Caco-2 (cell line): Measurements from ENCODE around the gene TALDO1. TPM values are rescaled to one million over a fixed set of nuclear protein-coding genes. Genes with fewer than 3 reads are reported as not detected.

Experiments
- BruUV-seq: library from RNA; stranded (reverse); fragments of 400-500 nt; replicated peaks from 2 replicates; lab custom pipeline; 2021; lab: Mats Ljungman, UMichigan
- CTCF ChIA-PET: fragments of 300-600 bp; sonication (Branson Sonifier 250); formaldehyde crosslinking; loops from one replicate; lab custom pipeline; 2022; ENCODE audit warnings: antibody characterized with exemption; lab: Charles Lee
- POLR2A ChIA-PET: fragments of 300-600 bp; sonication (Branson Sonifier 250); formaldehyde crosslinking; loops from one replicate; lab custom pipeline; 2022; ENCODE audit warnings: antibody characterized with exemption; lab: Charles Lee
- DNase-seq, 2 experiments: peaks; one replicate each; pipeline versions ENCODE4 v3.0.0 to v3.0.0-alpha.2; 2020 to 2022
- H3K27me3 ChIP-seq: replicated peaks from 2 replicates; pipeline ENCODE4 v1.6.0; 2011; ENCODE audit warnings: low read length; ENCODE audit not compliant: control insufficient read depth, insufficient read depth
- H3K36me3 ChIP-seq: 2 replicates; pipeline ENCODE4 v1.5.1; 2011; ENCODE audit warnings: low read length; ENCODE audit not compliant: control insufficient read depth, insufficient read depth
- H3K4me1 ChIP-seq: fragments of 250-450 bp; sonication (Bioruptor Pico); 2 replicates; pipeline ENCODE4 v1.5.1; 2020; ENCODE audit warnings: mild to moderate bottlenecking
- H3K4me3 ChIP-seq: 2 replicates; pipeline ENCODE4 v1.5.1; 2011; ENCODE audit warnings: low read depth, mild to moderate bottlenecking, control low read depth, low read length
- H3K9me3 ChIP-seq: fragments of 250-450 bp; sonication (Bioruptor Pico); 2 replicates; pipeline ENCODE4 v1.5.1; 2020; ENCODE audit warnings: mild to moderate bottlenecking, moderate library complexity
- H3K27ac Mint-ChIP-seq: one replicate; pipeline ENCODE4 v1.8.0; 2022; ENCODE audit warnings: mixed read lengths; ENCODE audit not compliant: unreplicated experiment
- H3K27me3 Mint-ChIP-seq: one replicate; pipeline ENCODE4 v1.8.0; 2022; ENCODE audit warnings: mixed read lengths; ENCODE audit not compliant: insufficient read depth, unreplicated experiment
- H3K36me3 Mint-ChIP-seq: one replicate; pipeline ENCODE4 v1.8.0; 2022; ENCODE audit warnings: mild to moderate bottlenecking, mixed read lengths; ENCODE audit not compliant: insufficient read depth, unreplicated experiment
- H3K4me1 Mint-ChIP-seq: one replicate; pipeline ENCODE4 v1.8.0; 2022; ENCODE audit warnings: low read depth, mixed read lengths; ENCODE audit not compliant: unreplicated experiment
- H3K4me3 Mint-ChIP-seq: one replicate; pipeline ENCODE4 v1.8.0; 2022; ENCODE audit warnings: mild to moderate bottlenecking, moderate library complexity, mixed read lengths; ENCODE audit not compliant: unreplicated experiment
- H3K9me3 Mint-ChIP-seq: one replicate; pipeline ENCODE4 v1.8.0; 2022; ENCODE audit warnings: mixed read lengths; ENCODE audit not compliant: unreplicated experiment
- CTCF ChIP-seq, 2 experiments: fragments of 200-600 bp in 1 of 2; IDR thresholded peaks; 1 replicate in 1 of 2; 2 replicates in 1 of 2; pipeline versions ENCODE4 v1.5.1 to v1.8.0; 2011 to 2022; ENCODE audit warnings: antibody characterized with exemption in 1 of 2, control low read depth in 1 of 2, inconsistent platforms in 1 of 2, low read depth in 1 of 2, low read length in 1 of 2, mild to moderate bottlenecking in 1 of 2, moderate library complexity in 1 of 2; ENCODE audit not compliant: insufficient read depth in 1 of 2, severe bottlenecking in 1 of 2, unreplicated experiment in 1 of 2
- intact Hi-C: fragments of 100-400 bp; cut with micrococcal nuclease; formaldehyde crosslinking; loops from one replicate; pipeline ENCODE4 v1.10.0; 2022; ENCODE audit not compliant: unreplicated experiment
- total RNA-seq: library from RNA; stranded (reverse); gene quantifications from 2 replicates; pipeline ENCODE4 v1.2.3, GENCODE V29; 2022

Gene TALDO1
- total RNA-seq, 1 experiment from 2014 or later = 293 TPM

DNA sequence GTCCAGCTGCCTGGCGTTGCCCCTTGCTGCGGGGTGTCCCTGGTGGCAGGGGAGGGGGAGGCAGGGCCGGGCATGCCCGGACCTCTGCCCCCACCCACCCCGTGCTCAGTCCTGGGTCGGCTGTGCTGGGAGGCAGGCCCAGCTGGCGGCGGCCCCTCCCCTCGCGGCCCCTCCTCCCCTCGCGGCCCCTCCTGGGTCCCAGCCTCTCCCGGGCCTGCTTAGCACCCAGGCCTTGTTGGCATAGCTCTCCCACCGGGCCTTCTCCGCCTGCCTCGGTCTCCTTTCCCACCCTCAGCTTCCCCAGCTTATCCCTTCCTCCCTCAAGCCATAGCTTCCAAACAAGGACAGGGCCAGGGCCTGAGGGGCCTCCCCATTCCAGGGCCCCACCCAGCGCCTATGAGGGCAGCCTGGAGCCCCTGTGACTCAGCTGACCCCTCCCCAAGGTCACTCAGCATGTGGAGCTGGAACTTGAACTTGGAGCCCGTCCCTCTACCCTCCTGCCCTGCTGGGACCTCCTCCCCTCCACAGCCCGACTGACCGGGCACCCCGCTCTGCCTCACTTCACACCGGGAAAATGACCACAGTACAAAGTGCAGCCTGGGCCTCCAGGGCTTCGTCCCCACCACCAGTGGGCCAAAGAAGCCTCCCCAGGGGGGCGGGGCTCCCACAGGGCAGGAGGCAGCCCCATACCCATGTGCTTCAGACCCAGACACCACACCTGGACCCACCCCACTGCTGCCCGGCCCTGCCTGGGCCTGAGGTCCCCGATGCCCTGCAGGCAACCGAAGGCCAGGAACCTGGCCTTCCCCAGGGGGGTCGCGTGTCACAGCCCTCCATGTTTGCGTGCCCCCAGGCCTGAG is 40.1 kb upstream of the TALDO1 start:
- H3K4me1 Mint-ChIP-seq = peaks cover 13% of the 10 kb centered on the region
- Histone ChIP-seq H3K4me3 (peak overlapping the region; percentile 80), H3K27me3 (no peaks in the 10 kb centered on the region), H3K4me1 (peaks cover 56% of the 10 kb centered on the region), H3K36me3 (peaks cover under 1% of the 10 kb centered on the region), H3K9me3 (no peaks in the 10 kb centered on the region)
- peak; percentile 82 to 87 for DNase-seq
- H3K27me3 Mint-ChIP-seq = no peaks in the 10 kb centered on the region
- H3K9me3 Mint-ChIP-seq = no peaks in the 10 kb centered on the region
- H3K4me3 Mint-ChIP-seq = peak overlapping the region; percentile 86
- peak overlapping the region; percentile 90 for H3K27ac Mint-ChIP-seq
- peak in 1 of 2 experiments; percentile 63 for TF ChIP-seq CTCF (IDR thresholded peaks at IDR 0.05; ENCODE audit: insufficient read depth in 1 of 2, low read depth in 1 of 2, low read length in 1 of 2, severe bottlenecking in 1 of 2, unreplicated experiment in 1 of 2)
- ChIA-PET CTCF (interaction anchor here (0.6 to 1.2 kb wide), 11 partner anchors 12 to 1062 kb away, joined by 3 to 7 read pairs (median 4); partner anchors contain the start of genes TALDO1 and TMEM80), POLR2A (interaction anchor here (0.5 to 4.2 kb wide), 3 partner anchors 12 to 165 kb away, joined by 3 to 32 read pairs (median 3); partner anchors contain the start of genes DEAF1 and TMEM80)
- intact Hi-C loops = loop anchor here (1.0 kb wide), 1 partner anchor 16 kb away; no protein-coding TSS in a partner anchor
- BruUV-seq = no TSS peak
- H3K36me3 Mint-ChIP-seq = peaks cover 77% of the 10 kb centered on the region

GRCh38 chr11:707817-708420 is 39.3 kb upstream of the TALDO1 start:
- H3K4me3 ChIP-seq = peak overlapping the region; percentile 80
- Mint-ChIP-seq H3K27me3 (no peaks in the 10 kb centered on the region), H3K4me3 (peak overlapping the region; percentile 86), H3K36me3 (peaks cover 77% of the 10 kb centered on the region), H3K27ac (peak overlapping the region; percentile 90), H3K4me1 (peaks cover 13% of the 10 kb centered on the region), H3K9me3 (no peaks in the 10 kb centered on the region)
- H3K4me1 ChIP-seq = peaks cover 62% of the 10 kb centered on the region
- intact Hi-C loops = loop anchor here (1.0 kb wide), 1 partner anchor 15 kb away; no protein-coding TSS in a partner anchor
- CTCF ChIA-PET = interaction anchor here (0.6 to 1.0 kb wide), 2 partner anchors 33 to 68 kb away, joined by 5 read pairs; no protein-coding TSS in a partner anchor
- peak; percentile 87 to 91 for DNase-seq
- POLR2A ChIA-PET = interaction anchor here (4.2 kb wide), 1 partner anchor 13 kb away, joined by 32 read pairs; the partner anchor contains the start of genes DEAF1 and TMEM80
- TF ChIP-seq CTCF (IDR thresholded peaks at IDR 0.05; ENCODE audit: insufficient read depth in 1 of 2, low read depth in 1 of 2, low read length in 1 of 2, severe bottlenecking in 1 of 2, unreplicated experiment in 1 of 2) = no peak
- no TSS peak for BruUV-seq
- no peaks in the 10 kb centered on the region; the same call in none of the 2 replicates for H3K36me3 ChIP-seq
- H3K27me3 ChIP-seq = no peaks in the 10 kb centered on the region
- no peaks in the 10 kb centered on the region for H3K9me3 ChIP-seq

DNA sequence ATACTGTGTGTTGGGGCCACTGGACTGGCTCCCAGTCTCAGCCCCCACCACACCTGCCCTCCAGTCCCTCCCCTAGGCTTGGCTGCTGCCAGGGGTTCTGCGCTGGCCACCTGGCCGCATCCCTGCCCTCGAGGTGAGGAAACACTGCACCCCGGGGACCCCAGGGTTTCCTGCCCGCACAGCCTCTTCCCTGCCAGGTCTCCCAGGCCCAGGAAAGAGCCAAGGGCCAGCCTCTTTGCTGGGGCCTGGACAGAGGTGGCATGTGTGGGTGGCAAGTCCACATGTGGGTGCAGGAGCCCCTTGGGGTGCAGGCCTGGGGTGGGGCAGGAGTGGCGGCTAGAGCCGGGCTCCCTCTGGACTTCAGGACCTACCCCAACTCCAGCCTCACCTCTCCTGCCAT is 38.8 kb upstream of the TALDO1 start:
- Mint-ChIP-seq H3K36me3 (peaks cover 77% of the 10 kb centered on the region), H3K27me3 (no peaks in the 10 kb centered on the region), H3K4me1 (peaks cover 13% of the 10 kb centered on the region), H3K4me3 (peak overlapping the region; percentile 86), H3K27ac (peak overlapping the region; percentile 90), H3K9me3 (no peaks in the 10 kb centered on the region)
- BruUV-seq = no TSS peak
- Histone ChIP-seq H3K4me1 (peaks cover 68% of the 10 kb centered on the region), H3K36me3 (no peaks in the 10 kb centered on the region; the same call in none of the 2 replicates), H3K4me3 (no peak overlapping the region), H3K9me3 (no peaks in the 10 kb centered on the region), H3K27me3 (no peaks in the 10 kb centered on the region)
- no peak for TF ChIP-seq CTCF (IDR thresholded peaks at IDR 0.05; ENCODE audit: insufficient read depth in 1 of 2, low read depth in 1 of 2, low read length in 1 of 2, severe bottlenecking in 1 of 2, unreplicated experiment in 1 of 2)
- DNase-seq = no peak
- intact Hi-C loops = no loop called here
- CTCF ChIA-PET = interaction anchor here (1.0 kb wide), 1 partner anchor 68 kb away, joined by 5 read pairs; no protein-coding TSS in a partner anchor
- POLR2A ChIA-PET = no interaction called here
